Activated T-helper 17 cell treated with anti-CD3 and anti-CD28 coated beads, Interleukin-2, amount 50 U/mL, for 72 hours (primary cell): Measurements from ENCODE around the gene MAN1A1. TPM values are rescaled to one million over a fixed set of nuclear protein-coding genes. Genes with fewer than 3 reads are reported as not detected.
"Not testable (repeated sequence)": the region's sequence is repeated elsewhere in the genome, so short reads cannot be mapped to it uniquely, and the experiment has no call there.

Source experiments
- ATAC-seq: fragments of 150-1000 bp; cut with Tn5 transposase; replicated peaks from 2 replicates; pipeline ENCODE4 v1.10.0; 2021; ENCODE audit warnings: mild to moderate bottlenecking, moderate library complexity
- H3K27ac Mint-ChIP-seq: one replicate; pipeline ENCODE4 v1.8.0; 2022; ENCODE audit warnings: mixed read lengths
- H3K27me3 Mint-ChIP-seq: one replicate; pipeline ENCODE4 v1.8.0; 2022; ENCODE audit warnings: mixed read lengths
- H3K36me3 Mint-ChIP-seq: one replicate; pipeline ENCODE4 v1.8.0; 2022; ENCODE audit warnings: low read depth, mild to moderate bottlenecking, mixed read lengths
- H3K4me1 Mint-ChIP-seq: one replicate; pipeline ENCODE4 v1.8.0; 2022; ENCODE audit warnings: mixed read lengths
- H3K4me3 Mint-ChIP-seq: one replicate; pipeline ENCODE4 v1.8.0; 2022; ENCODE audit warnings: mild to moderate bottlenecking, mixed read lengths
- H3K9me3 Mint-ChIP-seq: one replicate; pipeline ENCODE4 v1.8.0; 2022; ENCODE audit warnings: mixed read lengths
- total RNA-seq, 2 donors: library from RNA; stranded (reverse); gene quantifications; one replicate each; pipeline ENCODE4 v1.2.3, GENCODE V29; 2022

Gene MAN1A1
- total RNA-seq, 2 donors from 2014 or later: 19.1 to 23.6 TPM

- peaks cover 11% of the 10 kb centered on the region for H3K36me3 Mint-ChIP-seq
- no peak overlapping the region for H3K27ac Mint-ChIP-seq
- ATAC-seq: no peak
- no peak overlapping the region for H3K4me3 Mint-ChIP-seq
- H3K9me3 Mint-ChIP-seq: no peaks in the 10 kb centered on the region
- H3K27me3 Mint-ChIP-seq: no peaks in the 10 kb centered on the region
- no peaks in the 10 kb centered on the region for H3K4me1 Mint-ChIP-seq
Observed at GRCh38 chr6:119174085-119174445, 175.5 kb downstream of the MAN1A1 start.

DNA sequence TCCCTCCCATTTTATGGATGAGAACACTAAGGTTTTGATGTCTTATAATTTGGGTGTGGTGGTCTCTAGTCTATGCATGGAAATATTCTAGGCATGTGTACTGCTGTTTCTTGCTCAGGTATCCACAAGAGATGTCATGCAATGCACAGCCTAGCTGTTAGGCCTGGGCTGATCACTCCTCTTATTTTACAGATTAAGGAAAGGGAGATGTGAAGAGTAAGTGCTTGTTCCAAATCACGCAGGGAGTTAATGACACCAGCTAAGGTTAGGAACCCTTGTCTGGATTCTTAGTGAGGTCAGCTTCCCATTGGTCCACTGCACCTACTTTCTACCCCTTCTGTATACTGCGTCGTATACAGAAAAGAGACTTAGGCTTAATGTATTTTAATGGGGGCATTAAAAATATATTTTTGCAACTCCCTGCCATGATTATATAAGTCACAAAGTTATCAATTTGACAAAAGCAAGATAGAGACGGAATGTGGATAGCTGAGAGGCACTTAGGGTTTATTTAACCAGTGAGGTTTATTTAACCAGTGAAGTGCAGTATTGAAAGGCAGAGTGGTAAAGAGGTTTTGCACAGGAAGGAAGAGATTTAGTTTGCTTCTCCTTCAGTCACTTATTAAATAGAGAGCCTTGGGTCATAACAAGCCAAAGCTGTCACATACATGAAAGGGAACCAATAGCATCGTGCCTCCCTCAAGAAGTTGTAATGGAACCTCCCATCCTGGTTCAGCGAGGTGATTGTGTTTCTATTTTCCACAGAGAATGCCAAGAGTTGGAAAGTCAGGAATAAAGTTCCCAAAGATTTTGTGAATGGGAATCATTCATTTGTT, 176.1 kb downstream of the MAN1A1 start:
- ATAC-seq: no peak
- H3K27me3 Mint-ChIP-seq: no peaks in the 10 kb centered on the region
- no peaks in the 10 kb centered on the region for H3K4me1 Mint-ChIP-seq
- peaks cover 6% of the 10 kb centered on the region for H3K36me3 Mint-ChIP-seq
- H3K27ac Mint-ChIP-seq: no peak overlapping the region
- H3K4me3 Mint-ChIP-seq: no peak overlapping the region
- H3K9me3 Mint-ChIP-seq: no peaks in the 10 kb centered on the region

GRCh38 chr6:119172824-119173223, 176.7 kb downstream of the MAN1A1 start:
- H3K27ac Mint-ChIP-seq: no peak overlapping the region

GRCh38 chr6:119171864-119172588, 177.5 kb downstream of the MAN1A1 start:
- ATAC-seq: no peak
- no peak overlapping the region for H3K27ac Mint-ChIP-seq
- H3K9me3 Mint-ChIP-seq: no peaks in the 10 kb centered on the region
- H3K27me3 Mint-ChIP-seq: no peaks in the 10 kb centered on the region
- H3K4me3 Mint-ChIP-seq: no peak overlapping the region
- H3K36me3 Mint-ChIP-seq: no peaks in the 10 kb centered on the region
- H3K4me1 Mint-ChIP-seq: no peaks in the 10 kb centered on the region

More at GRCh38 chr6:119172824-119173223, 176.7 kb downstream of the MAN1A1 start:
- Mint-ChIP-seq H3K9me3 (no peaks in the 10 kb centered on the region), H3K4me1 (no peaks in the 10 kb centered on the region), H3K36me3 (peaks cover 3% of the 10 kb centered on the region), H3K27me3 (no peaks in the 10 kb centered on the region), H3K4me3 (no peak overlapping the region)
- ATAC-seq: no peak

- H3K27me3 Mint-ChIP-seq: peaks cover 4% of the 10 kb centered on the region
- no peaks in the 10 kb centered on the region for H3K9me3 Mint-ChIP-seq
- no peak overlapping the region for H3K27ac Mint-ChIP-seq
- no peak overlapping the region for H3K4me3 Mint-ChIP-seq
- ATAC-seq: no peak
- H3K4me1 Mint-ChIP-seq: no peaks in the 10 kb centered on the region
- no peaks in the 10 kb centered on the region for H3K36me3 Mint-ChIP-seq
Observed at GRCh38 chr6:119171088-119171841, 178.3 kb downstream of the MAN1A1 start.

DNA sequence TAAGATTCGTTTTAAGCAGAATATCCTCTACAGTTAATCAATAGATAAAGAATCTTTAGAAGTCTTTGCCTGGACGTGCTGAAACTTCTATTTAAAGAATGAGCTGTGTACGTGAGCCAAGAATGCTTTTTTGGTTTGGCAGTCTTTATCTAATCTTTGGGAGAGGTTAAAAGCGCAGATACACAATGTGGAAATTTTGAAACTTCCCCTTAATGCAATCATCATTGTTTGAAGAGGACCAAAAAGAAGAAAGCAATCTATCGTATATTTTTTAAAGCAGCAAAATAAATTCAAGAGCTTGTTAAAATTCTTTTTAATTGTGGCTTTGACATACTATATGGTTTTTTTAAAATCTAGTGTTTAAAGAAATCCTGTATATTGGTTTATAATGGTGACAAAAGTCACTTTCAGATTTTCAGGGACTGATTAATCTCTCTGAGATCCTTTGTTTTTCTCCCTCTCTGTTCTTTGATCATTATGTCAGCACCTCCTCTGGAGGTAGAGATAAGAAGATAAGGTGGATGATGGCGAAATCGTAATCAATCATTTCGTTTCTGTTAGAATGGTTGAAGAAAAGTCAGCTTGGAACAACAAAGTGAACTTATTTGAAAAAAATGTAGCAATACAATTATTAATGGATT, 179.0 kb downstream of the MAN1A1 start:
- H3K36me3 Mint-ChIP-seq: no peaks in the 10 kb centered on the region
- H3K4me3 Mint-ChIP-seq: no peak overlapping the region
- no peak overlapping the region for H3K27ac Mint-ChIP-seq
- peaks cover 8% of the 10 kb centered on the region for H3K27me3 Mint-ChIP-seq
- no peaks in the 10 kb centered on the region for H3K9me3 Mint-ChIP-seq
- ATAC-seq: no peak
- no peaks in the 10 kb centered on the region for H3K4me1 Mint-ChIP-seq

- H3K27ac Mint-ChIP-seq: no peak overlapping the region
- ATAC-seq: no peak
- peaks cover 9% of the 10 kb centered on the region for H3K27me3 Mint-ChIP-seq
- H3K9me3 Mint-ChIP-seq: no peaks in the 10 kb centered on the region
- no peak overlapping the region for H3K4me3 Mint-ChIP-seq
- H3K4me1 Mint-ChIP-seq: no peaks in the 10 kb centered on the region
- H3K36me3 Mint-ChIP-seq: no peaks in the 10 kb centered on the region
Observed at GRCh38 chr6:119170103-119170446, 179.5 kb downstream of the MAN1A1 start.

DNA sequence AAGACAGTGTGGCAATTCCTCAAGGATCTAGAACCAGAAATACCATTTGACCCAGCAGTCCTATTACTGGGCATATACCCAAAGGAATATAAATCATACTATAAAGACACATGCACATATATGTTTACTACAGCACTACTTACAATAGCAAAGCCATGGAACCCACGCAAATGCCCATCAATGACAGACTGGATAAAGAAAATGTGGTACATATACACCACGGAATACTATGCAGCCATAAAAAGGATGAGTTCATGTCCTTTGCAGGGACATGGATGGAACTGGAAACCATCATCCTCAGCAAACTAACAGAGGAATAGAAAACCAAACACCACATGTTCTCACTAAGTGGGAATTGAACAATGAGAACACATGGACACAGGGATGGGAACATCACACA, 180.2 kb downstream of the MAN1A1 start:
- H3K4me1 Mint-ChIP-seq, H3K4me3 Mint-ChIP-seq, H3K9me3 Mint-ChIP-seq, H3K27ac Mint-ChIP-seq, ATAC-seq, H3K27me3 Mint-ChIP-seq, H3K36me3 Mint-ChIP-seq: not testable (repeated sequence)

DNA sequence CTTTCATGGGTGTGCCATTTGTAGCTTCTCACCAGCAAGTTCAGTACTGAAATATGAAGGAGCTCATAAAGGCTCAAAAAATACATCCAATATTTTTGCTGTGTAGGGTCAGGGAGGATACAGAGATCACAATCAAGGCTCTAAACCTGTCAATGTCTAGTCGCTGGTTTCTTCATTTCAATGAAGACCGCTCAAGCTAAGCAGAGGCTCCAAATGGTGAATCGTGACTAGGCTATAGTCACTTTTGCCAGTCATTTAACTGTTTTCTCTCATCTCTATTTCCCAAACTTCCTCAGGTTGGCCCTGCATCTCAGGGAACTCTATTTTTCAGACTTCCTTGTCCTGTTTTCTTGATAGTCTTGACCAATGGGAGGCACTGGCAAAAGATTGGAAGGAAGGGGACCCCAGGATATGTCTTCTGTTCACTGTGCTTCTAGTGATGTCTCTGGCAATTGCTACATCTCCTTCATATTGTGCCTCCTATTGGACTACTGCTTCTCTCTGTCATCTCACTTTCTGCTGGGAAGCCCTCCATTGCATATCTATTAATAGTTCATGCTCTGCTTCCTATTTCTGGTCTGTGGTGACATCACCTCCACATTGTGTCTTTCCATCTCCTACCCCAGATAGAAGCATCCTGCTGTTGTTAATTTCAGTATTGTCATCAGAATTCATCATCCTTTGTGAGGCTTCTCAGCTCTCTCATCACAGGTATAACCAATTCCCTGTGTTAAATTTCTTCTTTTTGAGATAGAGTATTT, 183.4 kb downstream of the MAN1A1 start:
- H3K36me3 Mint-ChIP-seq: no peaks in the 10 kb centered on the region
- H3K27me3 Mint-ChIP-seq: peaks cover 12% of the 10 kb centered on the region
- no peak overlapping the region for H3K4me3 Mint-ChIP-seq
- no peaks in the 10 kb centered on the region for H3K4me1 Mint-ChIP-seq
- no peak overlapping the region for H3K27ac Mint-ChIP-seq
- ATAC-seq: no peak
- no peaks in the 10 kb centered on the region for H3K9me3 Mint-ChIP-seq

GRCh38 chr6:119163006-119163405, 186.6 kb downstream of the MAN1A1 start:
- Mint-ChIP-seq H3K27ac (no peak overlapping the region), H3K36me3 (no peaks in the 10 kb centered on the region), H3K27me3 (peaks cover 16% of the 10 kb centered on the region), H3K4me1 (no peaks in the 10 kb centered on the region), H3K9me3 (no peaks in the 10 kb centered on the region), H3K4me3 (no peak overlapping the region)
- no peak for ATAC-seq

DNA sequence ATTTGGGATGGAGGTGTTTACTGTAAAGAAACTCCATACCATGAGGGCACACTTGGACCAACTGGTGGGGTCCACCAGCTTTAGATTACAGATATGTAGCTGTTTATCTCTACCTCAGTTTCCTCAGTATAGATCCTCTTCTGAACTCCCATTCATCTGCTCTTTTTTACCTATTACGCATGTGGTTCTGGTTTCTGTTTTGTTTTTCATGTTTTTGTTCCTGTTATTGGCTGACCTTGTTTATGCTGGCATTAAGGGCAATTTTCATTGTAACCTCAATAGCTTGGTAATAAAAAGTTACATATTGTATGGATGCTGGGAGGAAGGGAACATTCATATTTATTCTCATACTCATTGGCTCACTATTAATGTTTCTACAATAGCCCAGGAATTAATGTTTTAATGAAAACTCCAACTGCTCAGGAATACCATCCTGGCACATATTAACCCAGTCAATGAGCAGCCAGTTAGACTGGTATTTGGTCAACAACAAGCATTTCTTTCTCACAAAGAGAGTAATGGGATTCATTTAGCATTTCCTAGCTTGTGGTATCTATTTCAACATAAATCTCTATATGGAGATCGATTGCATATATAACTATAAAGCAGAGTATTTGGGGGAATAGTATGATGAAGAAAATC, 187.3 kb downstream of the MAN1A1 start:
- Mint-ChIP-seq H3K36me3 (no peaks in the 10 kb centered on the region), H3K27ac (no peak overlapping the region), H3K4me1 (no peaks in the 10 kb centered on the region), H3K27me3 (peaks cover 16% of the 10 kb centered on the region), H3K4me3 (no peak overlapping the region), H3K9me3 (no peaks in the 10 kb centered on the region)
- ATAC-seq: no peak

- no peaks in the 10 kb centered on the region for H3K9me3 Mint-ChIP-seq
- ATAC-seq: no peak
- no peaks in the 10 kb centered on the region for H3K4me1 Mint-ChIP-seq
- peaks cover 13% of the 10 kb centered on the region for H3K27me3 Mint-ChIP-seq
- no peak overlapping the region for H3K4me3 Mint-ChIP-seq
- no peaks in the 10 kb centered on the region for H3K36me3 Mint-ChIP-seq
- H3K27ac Mint-ChIP-seq: no peak overlapping the region
Observed at GRCh38 chr6:119161438-119161837, 188.1 kb downstream of the MAN1A1 start.

- no peak overlapping the region for H3K4me3 Mint-ChIP-seq
- H3K4me1 Mint-ChIP-seq: no peaks in the 10 kb centered on the region
- H3K27me3 Mint-ChIP-seq: peaks cover 10% of the 10 kb centered on the region
- no peaks in the 10 kb centered on the region for H3K9me3 Mint-ChIP-seq
- no peak for ATAC-seq
- H3K36me3 Mint-ChIP-seq: no peaks in the 10 kb centered on the region
- H3K27ac Mint-ChIP-seq: no peak overlapping the region
Observed at GRCh38 chr6:119160911-119161310, 188.7 kb downstream of the MAN1A1 start.
